HUES48 (cell line): ENCODE results near the gene IL1R2.
"Not testable (repeated sequence)": the region's sequence is repeated elsewhere in the genome, so short reads cannot be mapped to it uniquely, and the experiment has no call there.

Experiments used
- H3K27ac ChIP-seq: one replicate; pipeline ENCODE4 v1.7.0; 2013; ENCODE audit warnings: low read depth, low read length, inconsistent platforms
- H3K27me3 ChIP-seq: 2 replicates; pipeline ENCODE4 v1.6.1; 2013; ENCODE audit warnings: mild to moderate bottlenecking, low read length; ENCODE audit not compliant: control insufficient read depth, insufficient read depth
- H3K36me3 ChIP-seq: 2 replicates; pipeline ENCODE4 v1.6.1; 2013; ENCODE audit warnings: low read length; ENCODE audit not compliant: control insufficient read depth, insufficient read depth
- H3K4me1 ChIP-seq: 2 replicates; pipeline ENCODE4 v1.6.1; 2013; ENCODE audit warnings: mild to moderate bottlenecking, low read length; ENCODE audit not compliant: control insufficient read depth, insufficient read depth
- H3K4me3 ChIP-seq: 2 replicates; pipeline ENCODE4 v1.5.1; 2013; ENCODE audit warnings: mild to moderate bottlenecking, low read depth, low read length
- H3K9ac ChIP-seq: 2 replicates; pipeline ENCODE4 v1.6.1; 2013; ENCODE audit warnings: mild to moderate bottlenecking, low read depth, low read length, moderate library complexity
- H3K9me3 ChIP-seq: 2 replicates; pipeline ENCODE4 v1.6.1; 2013; ENCODE audit warnings: low read length; ENCODE audit not compliant: control insufficient read depth, insufficient read depth

Gene IL1R2

DNA sequence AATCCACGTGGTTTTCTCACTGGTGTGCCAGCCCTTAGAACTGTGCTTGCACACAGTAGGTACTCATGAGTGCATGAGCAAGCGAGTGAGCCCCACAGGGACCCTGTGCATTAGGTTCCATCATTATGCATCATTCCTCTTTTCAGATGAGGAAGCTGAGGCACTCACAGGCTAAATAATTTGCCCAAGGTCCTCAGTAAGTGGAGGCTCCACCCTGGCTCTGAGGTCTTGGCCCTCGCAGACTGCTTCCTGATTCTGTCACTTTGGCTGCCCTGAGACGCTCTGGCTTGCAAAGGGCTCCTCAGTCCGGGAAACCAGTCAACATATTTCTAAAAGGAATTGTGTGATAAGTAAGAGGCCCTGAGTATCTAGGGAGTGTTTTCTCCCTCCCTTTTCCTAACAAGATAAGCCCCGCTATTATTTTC lies 71.7 kb downstream of the IL1R2 start:
- H3K4me3 ChIP-seq, result no peak overlapping the region
- H3K36me3 ChIP-seq, result no peaks in the 10 kb centered on the region
- no peaks in the 10 kb centered on the region for H3K4me1 ChIP-seq
- H3K9ac ChIP-seq, result no peak overlapping the region
- no peaks in the 10 kb centered on the region for H3K27me3 ChIP-seq
- H3K27ac ChIP-seq, result no peak overlapping the region
- no peaks in the 10 kb centered on the region for H3K9me3 ChIP-seq

DNA sequence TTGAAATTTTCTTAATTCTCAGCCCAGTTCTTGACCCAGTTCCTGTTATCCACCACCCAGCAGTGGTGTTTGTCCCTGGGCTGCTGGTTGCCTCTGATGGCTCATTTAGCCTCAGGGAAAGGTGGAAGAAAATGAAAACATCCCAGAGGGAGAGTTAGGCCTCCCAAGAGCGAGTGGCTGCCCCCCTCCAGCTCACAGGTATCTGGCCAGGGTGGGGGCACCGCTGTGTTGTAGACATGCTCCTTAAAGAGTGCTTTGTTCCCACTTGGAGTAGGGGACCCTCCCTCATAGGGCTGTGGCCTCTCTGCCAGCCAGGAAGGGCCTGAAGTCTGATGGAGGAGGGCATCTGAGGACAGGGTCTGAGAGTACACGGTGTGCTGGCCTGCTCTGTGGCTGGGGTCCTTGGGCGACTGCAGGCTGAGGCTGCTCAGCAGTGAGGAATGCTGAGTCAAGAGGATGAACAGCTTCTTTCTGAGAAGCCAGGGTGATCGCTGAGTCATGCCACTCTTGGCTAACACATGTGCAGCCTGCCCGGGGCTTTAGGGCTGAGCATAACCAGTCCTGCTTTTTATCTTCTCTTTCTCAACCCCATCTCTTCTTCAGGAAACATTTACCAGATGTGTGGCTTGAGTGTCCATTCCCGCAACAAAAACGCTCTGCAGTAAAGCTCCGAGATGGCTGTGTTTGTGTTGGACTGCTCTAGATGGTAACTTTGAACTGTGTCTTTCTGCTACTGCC lies 72.3 kb downstream of the IL1R2 start:
- Histone ChIP-seq H3K4me1 (no peaks in the 10 kb centered on the region), H3K27ac (no peak overlapping the region), H3K9me3 (no peaks in the 10 kb centered on the region), H3K27me3 (no peaks in the 10 kb centered on the region), H3K4me3 (no peak overlapping the region), H3K36me3 (no peaks in the 10 kb centered on the region), H3K9ac (no peak overlapping the region)

DNA sequence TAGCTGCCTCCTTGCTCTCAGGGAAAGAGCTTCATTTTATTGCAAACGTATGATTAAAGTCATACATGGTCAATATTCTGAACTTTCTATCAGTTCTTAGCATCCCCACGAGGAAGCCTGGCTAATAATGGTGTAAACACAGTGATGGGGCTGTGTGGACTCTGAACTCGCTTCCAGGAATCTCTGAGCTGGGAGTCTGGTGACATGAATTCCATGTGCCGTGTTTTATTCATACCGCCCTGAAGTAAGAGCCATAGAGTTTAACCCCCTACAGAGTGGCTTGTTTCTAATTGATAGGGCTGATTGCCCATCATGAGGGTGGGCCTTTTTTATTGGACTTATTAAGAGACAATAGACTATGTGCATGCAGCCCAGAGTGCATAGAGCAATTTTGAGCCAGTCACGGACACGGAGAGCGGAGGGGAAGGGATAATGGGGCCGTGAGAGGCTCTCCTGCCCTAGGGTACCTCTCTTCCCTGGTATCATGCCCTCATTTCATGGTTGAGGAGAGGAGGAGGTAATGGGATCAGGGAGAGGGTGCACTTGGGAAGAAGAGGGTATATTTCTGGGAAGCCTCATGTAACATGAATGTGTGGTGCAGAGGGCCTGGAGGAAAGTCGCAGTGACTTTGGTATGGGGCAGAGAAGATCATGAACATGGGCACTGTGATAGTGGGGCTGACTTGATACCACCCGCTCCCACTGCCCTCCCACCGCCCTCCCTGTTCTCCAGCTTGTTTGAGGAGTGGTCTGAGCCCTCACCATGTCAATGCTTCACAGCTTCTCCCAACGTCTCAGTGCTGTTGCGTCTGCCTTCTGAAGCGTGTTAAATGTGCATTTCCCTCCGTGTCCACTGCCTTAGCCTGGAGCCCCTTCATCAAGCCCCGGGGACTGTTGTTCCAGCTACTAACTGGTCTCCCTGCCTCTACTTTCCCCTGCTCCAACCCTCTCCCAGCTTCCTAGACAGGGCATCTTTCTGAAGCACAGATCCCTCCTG lies 73.2 kb downstream of the IL1R2 start:
- Histone ChIP-seq H3K27me3 (no peaks in the 10 kb centered on the region), H3K4me3 (no peak overlapping the region), H3K27ac (no peak overlapping the region), H3K9ac (no peak overlapping the region), H3K4me1 (no peaks in the 10 kb centered on the region), H3K36me3 (no peaks in the 10 kb centered on the region), H3K9me3 (no peaks in the 10 kb centered on the region)

DNA sequence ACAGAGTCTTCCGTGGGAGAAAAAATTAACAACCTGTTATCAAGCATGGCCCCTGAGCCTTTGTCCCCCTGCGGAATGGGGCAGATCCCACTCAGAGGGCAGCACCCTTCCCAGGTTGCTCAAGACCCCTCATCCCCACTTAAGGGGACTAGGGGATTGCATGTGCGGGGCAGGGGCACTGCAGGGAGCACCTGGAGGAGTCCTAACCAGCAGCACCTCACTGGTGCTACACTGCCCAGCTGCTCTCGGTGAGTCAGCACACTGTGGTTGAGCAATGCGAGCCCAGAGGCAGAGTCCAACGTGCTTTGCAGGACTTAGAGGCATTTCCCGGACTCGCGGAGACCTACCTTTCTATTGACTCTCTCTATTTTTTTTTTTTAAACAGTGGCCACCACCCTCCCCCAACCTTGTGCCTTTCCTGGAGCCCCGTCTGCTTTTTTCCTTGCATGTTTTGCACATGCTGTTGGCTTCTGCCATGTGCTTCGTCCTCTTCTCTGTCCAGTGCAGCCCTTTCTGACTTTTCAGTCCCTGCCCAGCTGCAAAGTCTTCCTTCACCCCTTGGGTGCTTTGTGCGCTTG lies 74.0 kb downstream of the IL1R2 start:
- H3K36me3 ChIP-seq, result no peaks in the 10 kb centered on the region
- no peaks in the 10 kb centered on the region for H3K4me1 ChIP-seq
- H3K27me3 ChIP-seq, result no peaks in the 10 kb centered on the region
- no peak overlapping the region for H3K27ac ChIP-seq
- H3K9ac ChIP-seq, result no peak overlapping the region
- H3K4me3 ChIP-seq, result no peak overlapping the region
- H3K9me3 ChIP-seq, result no peaks in the 10 kb centered on the region

DNA sequence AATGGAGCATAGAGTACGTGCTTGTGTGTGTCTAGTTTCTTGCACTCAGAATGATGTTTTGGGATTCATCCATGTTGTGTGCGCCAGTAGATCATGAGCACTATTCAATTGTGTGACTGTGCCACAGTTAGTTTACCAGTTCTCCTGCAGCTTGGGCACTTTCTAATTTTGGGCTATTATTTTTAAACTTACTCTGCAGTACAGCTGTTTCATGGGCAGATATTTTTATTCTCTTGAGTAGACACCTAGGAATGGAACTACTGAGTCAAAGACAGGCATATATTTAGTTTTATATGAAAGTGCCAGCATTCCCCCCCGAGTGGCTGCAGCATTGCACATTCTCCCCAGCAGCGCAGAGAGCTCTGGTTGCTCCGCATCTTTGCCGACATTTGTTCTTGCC lies 74.8 kb downstream of the IL1R2 start:
- Histone ChIP-seq H3K27me3 (no peaks in the 10 kb centered on the region), H3K36me3 (no peaks in the 10 kb centered on the region), H3K27ac (no peak overlapping the region), H3K4me3 (no peak overlapping the region), H3K9ac (no peak overlapping the region), H3K4me1 (no peaks in the 10 kb centered on the region), H3K9me3 (no peaks in the 10 kb centered on the region)

DNA sequence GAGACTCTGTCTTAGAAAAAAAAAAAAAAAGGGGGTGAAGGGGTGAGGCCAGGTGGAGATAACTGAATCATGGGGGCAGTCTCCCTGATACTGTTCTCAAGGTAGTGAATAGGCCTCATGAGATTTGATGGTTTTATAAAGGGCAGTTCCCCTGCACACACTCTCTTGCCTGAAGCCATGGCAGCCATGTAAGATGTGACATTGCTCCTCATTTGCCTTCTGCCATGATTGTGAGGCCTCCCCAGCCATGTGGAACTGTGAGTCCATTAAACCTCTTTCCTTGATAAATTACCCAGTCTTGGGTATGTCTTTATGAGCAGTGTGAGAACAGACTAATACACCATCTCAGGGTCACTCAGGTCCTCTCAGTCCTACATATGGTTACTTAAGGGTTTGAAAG lies 76.4 kb downstream of the IL1R2 start:
- H3K4me1 ChIP-seq, H3K9ac ChIP-seq, H3K27me3 ChIP-seq, H3K4me3 ChIP-seq, H3K36me3 ChIP-seq, H3K9me3 ChIP-seq, H3K27ac ChIP-seq: not testable (repeated sequence)

DNA sequence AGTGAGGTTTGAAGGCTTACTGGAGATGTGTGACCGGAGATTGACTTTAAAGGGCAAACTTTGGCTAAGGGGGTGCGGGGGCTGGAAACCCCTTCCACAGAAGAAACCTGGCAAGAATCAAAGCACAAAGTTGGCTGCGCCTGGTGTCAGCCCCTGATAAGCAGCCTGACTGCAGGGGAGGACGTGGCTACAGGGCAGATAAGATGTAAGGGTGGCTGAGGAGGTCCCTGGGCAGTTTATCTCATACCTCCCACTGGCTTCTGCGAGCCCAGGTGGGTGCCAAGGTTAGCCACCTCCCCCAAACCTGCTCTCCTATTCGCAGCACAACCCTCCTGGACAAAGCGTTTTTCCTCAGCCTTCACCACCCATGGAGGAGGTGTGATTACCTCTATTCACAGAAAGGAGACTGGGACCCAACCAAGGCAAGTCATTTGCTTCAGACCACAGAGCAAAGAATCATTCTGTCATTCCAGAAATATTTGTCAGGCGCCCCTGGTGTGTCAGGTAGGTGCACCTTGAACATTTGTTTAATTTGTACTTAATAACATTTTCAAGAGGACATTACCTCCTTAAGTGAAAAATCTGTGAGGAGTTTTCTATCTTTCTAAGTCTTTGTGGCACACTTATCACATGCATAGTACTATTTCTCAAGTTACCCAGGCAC lies 77.7 kb downstream of the IL1R2 start:
- no peak overlapping the region for H3K9ac ChIP-seq
- no peak overlapping the region for H3K4me3 ChIP-seq
- no peaks in the 10 kb centered on the region for H3K36me3 ChIP-seq
- H3K27me3 ChIP-seq, result no peaks in the 10 kb centered on the region
- no peaks in the 10 kb centered on the region for H3K4me1 ChIP-seq
- H3K9me3 ChIP-seq, result no peaks in the 10 kb centered on the region
- no peak overlapping the region for H3K27ac ChIP-seq

DNA sequence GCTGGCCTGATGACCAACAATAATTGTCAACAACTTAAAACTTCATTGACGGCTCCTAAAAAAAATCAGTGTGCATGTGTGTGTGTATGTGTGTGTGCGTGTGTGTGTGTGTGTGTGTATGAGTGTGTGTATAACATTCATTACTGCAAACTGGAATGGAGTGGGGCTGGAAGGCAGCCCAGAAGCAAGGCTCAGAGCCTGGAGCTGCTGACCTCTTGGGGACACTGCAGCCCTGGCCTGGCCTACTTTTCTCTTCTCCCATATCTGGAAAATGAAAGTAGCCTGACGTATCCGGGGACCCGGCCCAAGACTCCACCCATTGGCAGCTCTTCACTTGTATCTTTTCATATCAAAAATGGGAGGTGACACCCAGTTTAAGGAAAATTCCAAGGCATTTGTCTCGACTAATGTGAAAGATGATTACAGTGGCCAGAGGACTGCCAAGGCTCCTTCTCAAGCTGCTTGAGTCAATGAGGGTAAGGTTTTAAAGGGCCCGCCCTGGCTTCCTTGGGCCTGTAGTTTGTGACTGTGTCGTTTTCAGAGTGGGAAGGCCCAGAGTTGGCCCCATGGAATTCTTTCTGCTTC lies 78.4 kb downstream of the IL1R2 start:
- no peaks in the 10 kb centered on the region for H3K4me1 ChIP-seq
- H3K4me3 ChIP-seq, result no peak overlapping the region

DNA sequence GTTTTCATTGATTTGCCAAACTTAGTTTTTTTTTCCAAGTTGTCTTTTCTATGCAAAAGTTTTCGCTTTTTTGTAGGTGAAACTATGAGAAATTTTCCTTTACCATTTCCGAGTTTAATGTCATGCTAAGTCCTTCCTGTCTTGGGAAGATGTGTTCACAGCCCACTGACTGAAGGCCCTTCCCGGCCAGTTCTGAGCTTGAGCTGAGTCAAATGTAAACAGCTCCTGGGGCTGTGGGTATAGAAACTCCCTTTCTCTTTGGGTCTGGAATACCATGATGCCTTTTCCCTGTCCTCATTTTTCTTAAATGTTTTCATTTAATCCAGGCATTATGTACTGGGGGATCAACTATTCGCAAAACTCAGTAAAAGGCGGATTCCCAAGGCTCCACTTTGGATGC lies 81.0 kb downstream of the IL1R2 start:
- H3K4me1 ChIP-seq, result no peaks in the 10 kb centered on the region
- H3K36me3 ChIP-seq, result no peaks in the 10 kb centered on the region
- no peaks in the 10 kb centered on the region for H3K9me3 ChIP-seq

More for the DNA sequence above, 78.4 kb downstream of the IL1R2 start:
- no peak overlapping the region for H3K9ac ChIP-seq
- H3K9me3 ChIP-seq, result no peaks in the 10 kb centered on the region
- no peak overlapping the region for H3K27ac ChIP-seq
- H3K36me3 ChIP-seq, result no peaks in the 10 kb centered on the region
- no peaks in the 10 kb centered on the region for H3K27me3 ChIP-seq

DNA sequence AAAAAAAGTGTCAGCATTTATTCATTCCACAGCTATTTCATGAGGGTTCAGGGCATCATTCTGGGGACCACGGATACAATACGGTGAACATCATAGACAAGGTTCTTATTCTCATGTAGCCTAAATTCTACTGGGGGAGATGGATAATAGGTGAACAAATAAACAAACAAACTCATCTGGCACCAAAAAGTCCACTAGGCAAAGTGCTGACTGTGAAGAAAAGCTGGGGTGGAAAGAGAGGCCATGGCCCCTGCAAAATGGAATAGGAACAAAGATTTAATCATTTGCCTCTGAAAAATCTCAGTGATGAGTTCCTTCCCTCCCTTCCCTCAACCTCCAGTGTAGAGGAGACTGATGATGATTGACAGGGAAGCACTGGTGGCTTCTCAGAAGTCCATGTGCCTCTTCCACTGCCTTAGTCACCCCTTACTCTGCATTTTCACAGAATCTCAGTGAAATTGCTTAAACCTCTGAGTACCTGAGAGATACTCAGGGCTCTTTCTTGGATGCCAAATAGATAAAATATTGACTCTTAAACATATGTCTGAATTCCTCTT lies 81.5 kb downstream of the IL1R2 start:
- Histone ChIP-seq H3K27me3 (no peaks in the 10 kb centered on the region), H3K36me3 (no peaks in the 10 kb centered on the region), H3K9me3 (no peaks in the 10 kb centered on the region), H3K9ac (no peak overlapping the region), H3K4me3 (no peak overlapping the region), H3K4me1 (no peaks in the 10 kb centered on the region), H3K27ac (no peak overlapping the region)

More for the DNA sequence above, 81.0 kb downstream of the IL1R2 start:
- Histone ChIP-seq H3K27me3 (no peaks in the 10 kb centered on the region), H3K9ac (no peak overlapping the region), H3K4me3 (no peak overlapping the region), H3K27ac (no peak overlapping the region)
